GM20000 (cell line): ENCODE results near the gene MTMR3.

ENCODE experiments used
- DNase-seq: peaks from one replicate; pipeline ENCODE4 v3.0.0; 2012; ENCODE audit warnings: low spot score
- CTCF ChIP-seq: IDR thresholded peaks from 2 replicates; pipeline ENCODE4 v1.5.1; 2012; ENCODE audit warnings: mild to moderate bottlenecking, control low read depth; ENCODE audit errors: extremely low read depth, missing control alignments

The MTMR3 gene

DNA sequence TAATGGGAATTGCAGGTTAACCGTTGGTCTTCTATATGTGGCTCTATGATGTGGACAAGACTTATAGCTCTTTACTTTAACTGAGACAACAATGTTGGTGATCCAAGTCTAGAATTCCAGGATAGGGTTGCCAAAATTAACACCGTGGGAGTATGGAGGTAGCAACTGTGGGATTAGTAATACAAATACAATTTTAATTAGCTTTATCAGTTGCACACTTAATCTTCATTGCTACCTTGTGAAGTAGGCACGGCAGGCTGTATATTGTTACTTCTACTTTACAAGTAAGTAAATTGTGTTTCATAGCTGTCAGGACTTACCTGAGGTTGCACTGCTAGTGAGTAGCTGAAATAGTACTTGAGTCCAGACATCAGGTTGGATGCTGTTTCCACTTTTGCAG is 21.0 kb downstream of the MTMR3 start:
- TF ChIP-seq CTCF = no peak
- no peak for DNase-seq

GRCh38 chr22:29907753-29908515 is 25.0 kb downstream of the MTMR3 start:
- no peak for TF ChIP-seq CTCF
- DNase-seq = no peak

- no peak for DNase-seq
- no peak for TF ChIP-seq CTCF
Measured at GRCh38 chr22:29912141-29912540, 29.2 kb downstream of the MTMR3 start.

DNA sequence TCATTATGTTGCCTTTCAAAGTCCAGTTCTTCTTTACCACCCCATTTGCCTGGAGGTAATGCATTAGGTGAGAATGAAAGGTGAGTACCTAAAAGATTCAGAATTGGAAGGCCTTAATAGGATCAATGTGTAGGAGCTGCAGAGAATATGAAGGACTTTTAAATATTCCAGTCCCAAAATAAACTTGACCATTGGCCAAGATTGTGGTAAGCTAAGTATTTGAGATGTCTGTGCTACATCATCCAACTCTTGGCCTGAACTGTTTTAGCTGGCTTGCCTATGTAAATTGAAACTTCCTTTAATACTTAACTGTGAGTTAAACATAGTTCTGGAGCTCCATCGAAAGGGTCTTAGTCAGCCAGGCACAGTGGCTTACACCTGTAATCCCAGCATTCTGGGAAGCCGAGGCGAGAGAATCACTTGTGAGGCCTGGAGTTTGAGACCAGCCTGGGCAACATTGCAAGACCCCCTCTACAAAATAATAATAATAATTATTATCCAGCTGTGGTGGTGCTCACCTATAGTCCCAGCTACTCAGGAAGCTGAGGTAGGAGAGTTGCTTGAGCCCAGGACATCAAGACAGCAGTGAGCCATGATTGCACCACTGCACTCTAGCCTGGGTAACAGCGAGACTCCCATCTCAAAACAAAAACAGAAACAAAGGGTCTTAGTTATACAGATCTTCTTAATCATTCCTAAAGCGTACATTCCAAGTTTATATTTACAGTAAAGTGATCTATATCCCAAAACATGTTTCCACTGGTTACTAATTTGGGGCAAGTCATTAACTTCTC is 29.8 kb downstream of the MTMR3 start:
- no peak for DNase-seq
- TF ChIP-seq CTCF = no peak

- TF ChIP-seq CTCF = no peak
- DNase-seq = no peak
Measured at GRCh38 chr22:29914165-29914564, 31.2 kb downstream of the MTMR3 start.

- DNase-seq = no peak
- TF ChIP-seq CTCF = no peak
Measured at GRCh38 chr22:29914991-29915533, 32.1 kb downstream of the MTMR3 start.

- no peak for DNase-seq
- TF ChIP-seq CTCF = no peak
Measured at GRCh38 chr22:29916007-29916544, 33.1 kb downstream of the MTMR3 start.
